Astrocyte (in vitro differentiated cells and primary cell): ENCODE results near the gene PLXNB3. TPM values are rescaled to one million over a fixed set of nuclear protein-coding genes. Genes with fewer than 3 reads are reported as not detected.

Experiments
- DNase-seq: peaks from one replicate; pipeline ENCODE4 v3.0.0-alpha.2; 2010; ENCODE audit warnings: low read depth
- FAIRE-seq: peaks from 2 replicates; lab custom pipeline; 2011; peaks lifted over from hg19 to GRCh38; lab: Jason Lieb, UNC
- H2AFZ ChIP-seq: 2 replicates; pipeline ENCODE4 v1.6.0; 2012; ENCODE audit warnings: low read depth, low read length, inconsistent platforms
- H3K27ac ChIP-seq: 2 replicates; pipeline ENCODE4 v1.5.1; 2011; ENCODE audit warnings: low read depth, low read length, inconsistent platforms
- H3K27me3 ChIP-seq: 2 replicates; pipeline ENCODE4 v1.6.0; 2011; ENCODE audit warnings: low read length, inconsistent platforms; ENCODE audit not compliant: insufficient read depth
- H3K36me3 ChIP-seq: 2 replicates; pipeline ENCODE4 v1.5.1; 2011; ENCODE audit warnings: low read length, inconsistent platforms; ENCODE audit not compliant: insufficient read depth
- H3K4me1 ChIP-seq: 2 replicates; pipeline ENCODE4 v1.5.1; 2011; ENCODE audit warnings: low read length, inconsistent platforms; ENCODE audit not compliant: insufficient read depth
- H3K4me2 ChIP-seq: 2 replicates; pipeline ENCODE4 v1.6.0; 2012; ENCODE audit warnings: low read length, inconsistent platforms
- H3K4me3 ChIP-seq: 2 replicates; pipeline ENCODE4 v1.5.1; 2011; ENCODE audit warnings: low read depth, mild to moderate bottlenecking, low read length, inconsistent platforms; ENCODE audit not compliant: insufficient read depth
- H3K79me2 ChIP-seq: 2 replicates; pipeline ENCODE4 v1.6.0; 2012; ENCODE audit warnings: mild to moderate bottlenecking, low read length, inconsistent platforms; ENCODE audit not compliant: insufficient read depth
- H3K9ac ChIP-seq: 2 replicates; pipeline ENCODE4 v1.6.0; 2012; ENCODE audit warnings: mild to moderate bottlenecking, low read length, inconsistent platforms
- H3K9me3 ChIP-seq: 2 replicates; pipeline ENCODE4 v1.5.1; 2012; ENCODE audit warnings: low read depth, mild to moderate bottlenecking, low read length, inconsistent platforms; ENCODE audit not compliant: insufficient read depth
- H4K20me1 ChIP-seq: 2 replicates; pipeline ENCODE4 v1.6.0; 2012; ENCODE audit warnings: low read length, inconsistent platforms; ENCODE audit not compliant: insufficient read depth
- H3K27ac Mint-ChIP-seq: one replicate; pipeline ENCODE4 v1.8.0; 2021; ENCODE audit warnings: mild to moderate bottlenecking, mixed read lengths; ENCODE audit not compliant: unreplicated experiment
- H3K27me3 Mint-ChIP-seq: one replicate; pipeline ENCODE4 v1.8.0; 2021; ENCODE audit warnings: low read depth, mixed read lengths; ENCODE audit not compliant: unreplicated experiment
- H3K36me3 Mint-ChIP-seq: one replicate; pipeline ENCODE4 v1.8.0; 2021; ENCODE audit warnings: low read depth, mixed read lengths; ENCODE audit not compliant: unreplicated experiment
- H3K4me1 Mint-ChIP-seq: one replicate; pipeline ENCODE4 v1.8.0; 2021; ENCODE audit warnings: low read depth, mixed read lengths; ENCODE audit not compliant: unreplicated experiment
- H3K4me3 Mint-ChIP-seq: one replicate; pipeline ENCODE4 v1.8.0; 2021; ENCODE audit warnings: mild to moderate bottlenecking, moderate library complexity, mixed read lengths; ENCODE audit not compliant: unreplicated experiment
- H3K9me3 Mint-ChIP-seq: one replicate; pipeline ENCODE4 v1.8.0; 2021; ENCODE audit warnings: mild to moderate bottlenecking, mixed read lengths; ENCODE audit not compliant: unreplicated experiment
- CTCF ChIP-seq: IDR thresholded peaks from 2 replicates; pipeline ENCODE4 v1.5.1; 2011; ENCODE audit warnings: low read depth, mild to moderate bottlenecking, inconsistent platforms, low read length, moderate library complexity; ENCODE audit not compliant: insufficient read depth
- EZH2 ChIP-seq: IDR thresholded peaks from 2 replicates; pipeline ENCODE4 v1.6.1; 2012; ENCODE audit warnings: mild to moderate bottlenecking, low read length, inconsistent platforms; ENCODE audit not compliant: insufficient read depth
- total RNA-seq: library from RNA; stranded (reverse); gene quantifications from 2 replicates; pipeline ENCODE4 v1.2.1, GENCODE V29; 2021

Gene PLXNB3
- total RNA-seq, 1 donor from 2014 or later: 5.3 TPM

GRCh38 chrX:153726286-153727122 is 37.5 kb upstream of the PLXNB3 start:
- Mint-ChIP-seq H3K9me3 (no peaks in the 10 kb centered on the region), H3K4me1 (peaks cover 6% of the 10 kb centered on the region), H3K36me3 (peaks cover 7% of the 10 kb centered on the region), H3K27me3 (no peaks in the 10 kb centered on the region), H3K4me3 (peak overlapping the region; percentile 62), H3K27ac (peak overlapping the region; percentile 77)
- Histone ChIP-seq H3K4me1 (peaks cover 29% of the 10 kb centered on the region), H4K20me1 (peaks cover 14% of the 10 kb centered on the region), H3K9ac (peak overlapping the region; percentile 48), H3K4me3 (peak overlapping the region; percentile 25), H3K27me3 (no peaks in the 10 kb centered on the region), H3K27ac (peak overlapping the region; percentile 33), H3K9me3 (no peaks in the 10 kb centered on the region), H3K79me2 (peaks cover 21% of the 10 kb centered on the region), H3K36me3 (no peaks in the 10 kb centered on the region), H2AFZ (peak overlapping the region; percentile 52), H3K4me2 (peak overlapping the region; percentile 72)
- DNase-seq (peak; percentile 46), FAIRE-seq (no peak)
- TF ChIP-seq EZH2 (no peak), CTCF (no peak)

GRCh38 chrX:153727123-153727931 is 36.7 kb upstream of the PLXNB3 start:
- H3K4me2 ChIP-seq: peak overlapping the region; percentile 72
- H3K4me1 ChIP-seq: peaks cover 26% of the 10 kb centered on the region
- H3K9ac ChIP-seq: peak overlapping the region; percentile 48
- Mint-ChIP-seq H3K4me1 (peaks cover 3% of the 10 kb centered on the region), H3K4me3 (peak overlapping the region; percentile 35), H3K36me3 (peaks cover 15% of the 10 kb centered on the region), H3K27ac (peak overlapping the region; percentile 77), H3K9me3 (no peaks in the 10 kb centered on the region), H3K27me3 (no peaks in the 10 kb centered on the region)
- no peak overlapping the region for H3K27ac ChIP-seq
- FAIRE-seq: no peak
- TF ChIP-seq EZH2: no peak
- no peak for TF ChIP-seq CTCF
- no peaks in the 10 kb centered on the region for H3K36me3 ChIP-seq
- H3K79me2 ChIP-seq: peaks cover 15% of the 10 kb centered on the region
- no peak for DNase-seq
- peak overlapping the region; percentile 52 for H2AFZ ChIP-seq
- H3K27me3 ChIP-seq: no peaks in the 10 kb centered on the region
- no peaks in the 10 kb centered on the region for H3K9me3 ChIP-seq
- peaks cover 8% of the 10 kb centered on the region for H4K20me1 ChIP-seq
- peak overlapping the region; percentile 25 for H3K4me3 ChIP-seq
